Activated naive CD4-positive, alpha-beta T cell (primary cell): ENCODE measurements around the gene SLC25A25.
"Not testable (repeated sequence)": the region's sequence is repeated elsewhere in the genome, so short reads cannot be mapped to it uniquely, and the experiment has no call there.

Source experiments
- DNase-seq, 4 experiments: peaks; one replicate each; lab custom pipeline; 2025; lab: John Stamatoyannopoulos, UW

Gene SLC25A25

DNA sequence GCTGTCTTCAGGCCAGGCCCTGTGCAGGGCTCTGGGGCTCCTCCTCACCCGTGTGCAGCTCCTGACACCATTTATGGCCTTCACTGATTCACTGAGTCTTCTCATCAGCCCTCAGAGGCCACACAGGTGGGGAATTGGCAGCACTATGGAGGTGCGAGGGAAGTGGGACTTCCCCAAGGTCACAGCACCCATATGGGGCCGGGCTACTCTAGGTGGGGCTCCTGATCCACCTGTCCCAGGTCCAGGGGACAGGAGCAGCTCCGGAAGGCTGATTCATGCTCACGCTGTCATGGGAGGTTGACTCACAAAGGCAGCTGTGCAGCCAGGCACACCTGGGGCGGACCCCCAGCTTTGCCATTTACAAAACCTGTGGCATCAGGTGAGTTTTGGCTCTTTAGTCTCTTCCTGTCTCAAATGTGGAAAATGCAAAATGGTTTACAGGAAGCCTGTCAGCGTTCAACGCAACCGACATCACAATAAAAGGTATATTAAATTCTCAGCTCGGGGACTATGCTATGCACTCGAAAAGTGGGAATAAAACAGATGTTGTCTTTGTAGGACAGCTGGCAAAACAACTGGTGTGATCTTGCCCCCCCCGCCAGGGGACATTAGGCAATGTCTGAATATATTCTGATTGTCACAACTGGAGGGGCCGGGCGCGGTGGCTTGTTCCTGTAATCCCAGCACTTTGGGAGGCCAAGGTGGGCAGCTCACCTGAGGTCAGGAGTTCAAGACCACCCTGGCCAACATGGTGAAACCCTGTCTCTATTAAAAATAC, 15.9 kb upstream of the SLC25A25 start:
- no peak for DNase-seq

DNA sequence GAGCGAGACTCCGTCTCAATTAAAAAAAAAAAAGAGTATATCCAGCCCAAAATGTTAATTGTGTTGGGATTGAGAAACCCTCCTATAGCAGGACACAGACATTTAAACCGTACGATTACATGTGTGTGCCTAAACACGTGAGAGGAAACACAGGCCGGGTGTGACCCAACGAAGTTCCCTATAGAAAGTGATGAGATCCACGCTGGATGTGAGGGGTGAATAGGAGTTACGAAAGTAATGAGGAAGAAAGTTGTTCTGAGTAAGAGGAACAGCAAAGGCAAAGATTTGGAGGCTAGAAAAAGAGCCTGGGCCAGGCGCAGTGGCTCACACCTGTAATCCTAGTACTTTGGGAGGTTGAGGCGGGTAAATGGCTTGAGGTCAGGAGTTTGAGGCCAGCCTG, 14.5 kb upstream of the SLC25A25 start:
- DNase-seq = no peak

DNA sequence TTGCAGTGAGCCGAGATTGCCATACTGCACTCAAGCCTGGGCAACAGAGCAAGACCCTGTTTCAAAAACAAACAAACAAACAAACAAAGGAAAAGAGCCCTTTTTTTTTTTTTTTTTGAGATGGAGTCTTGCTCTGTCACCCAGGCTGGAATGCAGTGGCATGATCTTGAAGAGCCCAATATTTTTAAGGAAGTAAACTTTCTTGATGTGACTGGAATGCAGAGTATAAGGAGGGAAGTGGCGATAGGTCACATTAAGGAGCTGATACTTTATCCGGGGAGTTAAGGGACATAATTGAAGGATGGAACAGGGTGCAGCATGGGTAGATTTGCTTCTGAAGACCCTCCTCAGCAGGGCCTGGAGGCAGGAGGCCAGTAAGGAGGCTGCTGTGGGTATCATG, 13.9 kb upstream of the SLC25A25 start:
- DNase-seq = no peak

DNA sequence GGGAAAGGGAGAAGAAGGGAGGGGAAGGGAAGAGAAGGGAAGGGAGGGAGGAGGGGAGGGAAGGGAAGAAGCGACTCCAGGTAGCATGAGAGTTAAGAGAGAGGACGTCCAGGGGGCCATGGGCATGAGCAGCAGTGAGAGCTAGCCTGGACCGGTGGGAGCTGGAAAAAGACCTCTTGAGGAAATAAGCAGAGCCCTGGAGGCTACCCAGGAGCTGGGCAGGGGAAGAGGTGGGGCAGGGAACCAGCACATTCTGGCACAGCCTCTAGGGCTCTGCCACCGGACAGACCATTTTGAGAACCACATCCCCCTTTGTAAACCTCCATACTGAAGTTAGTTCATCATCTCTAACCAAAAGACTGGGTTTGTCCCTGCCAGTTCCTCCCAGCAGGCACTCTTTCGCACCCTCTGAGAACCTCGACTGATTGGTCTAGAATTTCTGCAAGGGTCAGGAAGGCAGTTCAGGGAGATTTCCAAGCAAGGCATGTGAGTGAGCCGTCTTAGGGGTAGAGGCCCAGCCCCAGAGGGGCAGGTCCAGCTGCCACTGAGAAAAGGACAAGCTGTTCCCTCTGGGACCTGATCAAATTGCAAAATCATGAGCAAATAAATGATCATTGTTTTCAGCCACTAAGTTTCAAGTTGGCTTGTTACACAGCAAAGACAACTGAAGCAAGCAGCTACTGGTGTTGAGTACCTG, 12.5 kb upstream of the SLC25A25 start:
- no peak for DNase-seq

DNA sequence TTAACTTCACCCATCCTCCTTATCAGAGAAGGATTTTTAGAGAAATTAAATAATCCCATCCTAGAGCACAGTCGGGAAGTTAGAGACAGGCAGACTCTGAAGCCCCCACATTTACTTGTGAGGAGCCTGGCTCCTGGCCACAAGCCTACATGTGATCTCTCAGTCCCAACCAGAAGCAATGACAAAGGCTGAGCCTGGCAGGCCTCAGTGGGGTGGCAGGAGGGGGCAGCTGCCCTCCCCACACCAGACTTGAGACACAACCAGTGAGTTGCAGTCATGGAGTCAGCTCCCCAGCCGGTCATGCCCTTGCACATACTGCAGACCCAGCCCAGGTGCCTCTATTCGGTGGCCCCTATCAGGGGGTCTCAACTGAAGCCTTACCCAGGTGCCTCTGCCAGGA, 11.9 kb upstream of the SLC25A25 start:
- no peak for DNase-seq

DNA sequence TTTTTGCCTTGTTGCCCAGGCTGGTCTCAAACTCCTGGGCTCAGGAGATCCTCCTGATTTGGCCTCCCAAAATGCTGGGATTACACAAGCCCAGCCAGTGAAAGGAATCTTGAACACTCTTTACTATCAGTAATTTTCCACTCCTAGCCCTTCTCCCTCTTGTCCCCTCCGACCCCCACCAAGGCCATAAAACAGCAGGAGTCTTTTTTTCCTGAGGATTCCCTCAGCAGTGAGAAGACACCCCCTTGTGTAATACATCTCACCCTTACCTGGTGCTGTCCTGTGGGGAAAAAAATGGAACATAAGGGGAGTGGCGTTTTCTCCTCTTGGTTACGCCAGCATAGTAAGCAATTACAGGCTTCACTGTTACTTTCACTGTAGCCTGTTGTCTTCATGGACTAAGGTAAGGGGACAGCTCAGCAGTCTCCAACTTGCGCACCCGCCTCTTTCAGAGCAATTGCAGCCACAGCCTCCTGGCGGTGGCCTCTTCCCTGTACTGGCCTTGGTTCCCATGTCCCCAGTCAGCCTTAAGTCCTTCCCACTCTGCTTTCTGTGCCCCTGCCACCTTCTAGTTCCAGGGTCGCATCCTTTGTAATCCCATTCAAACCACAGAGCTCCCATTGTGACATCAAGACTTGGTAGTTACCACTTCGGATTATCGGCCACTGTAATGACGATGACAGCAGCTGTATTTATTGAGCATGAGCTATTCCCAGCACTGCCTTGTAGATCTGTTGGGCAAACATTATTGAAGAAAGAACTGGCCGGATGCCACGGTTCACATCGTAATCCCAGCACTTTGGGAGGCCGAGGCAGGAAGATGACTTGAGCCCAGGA, 10.9 kb upstream of the SLC25A25 start:
- no peak for DNase-seq

DNA sequence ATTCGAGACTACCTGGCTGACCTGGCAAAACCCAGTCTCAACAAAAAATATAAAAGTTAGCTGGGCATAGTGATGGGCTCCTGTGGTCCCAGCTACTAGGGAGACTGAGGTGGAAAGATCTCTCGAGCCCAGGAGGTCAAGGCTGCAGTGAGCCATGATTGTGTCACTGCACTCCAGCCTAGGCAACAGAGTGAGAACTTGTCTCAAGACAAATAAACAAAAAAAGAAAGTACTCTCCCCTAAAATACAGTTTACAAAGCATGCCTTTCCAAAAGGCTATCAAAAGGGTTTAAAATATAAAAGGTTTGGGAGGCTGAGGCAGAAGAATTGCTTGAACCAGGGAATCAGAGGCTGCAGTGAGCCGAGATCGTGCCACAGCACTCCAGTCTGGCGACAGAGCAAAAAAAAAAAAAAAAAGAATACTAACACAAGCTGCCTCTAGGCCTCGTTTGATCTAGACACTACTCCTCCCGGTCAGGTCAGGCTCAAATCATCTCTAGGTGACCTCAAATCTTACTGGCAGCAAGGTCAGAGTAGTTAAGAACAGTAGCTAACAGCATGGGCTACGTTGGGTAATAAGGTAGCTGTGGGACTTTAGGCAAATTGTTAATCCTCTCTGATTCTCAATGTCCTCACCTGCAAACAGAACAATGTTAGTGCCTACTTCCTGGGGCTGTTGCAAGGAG, 10.2 kb upstream of the SLC25A25 start:
- no peak for DNase-seq

DNA sequence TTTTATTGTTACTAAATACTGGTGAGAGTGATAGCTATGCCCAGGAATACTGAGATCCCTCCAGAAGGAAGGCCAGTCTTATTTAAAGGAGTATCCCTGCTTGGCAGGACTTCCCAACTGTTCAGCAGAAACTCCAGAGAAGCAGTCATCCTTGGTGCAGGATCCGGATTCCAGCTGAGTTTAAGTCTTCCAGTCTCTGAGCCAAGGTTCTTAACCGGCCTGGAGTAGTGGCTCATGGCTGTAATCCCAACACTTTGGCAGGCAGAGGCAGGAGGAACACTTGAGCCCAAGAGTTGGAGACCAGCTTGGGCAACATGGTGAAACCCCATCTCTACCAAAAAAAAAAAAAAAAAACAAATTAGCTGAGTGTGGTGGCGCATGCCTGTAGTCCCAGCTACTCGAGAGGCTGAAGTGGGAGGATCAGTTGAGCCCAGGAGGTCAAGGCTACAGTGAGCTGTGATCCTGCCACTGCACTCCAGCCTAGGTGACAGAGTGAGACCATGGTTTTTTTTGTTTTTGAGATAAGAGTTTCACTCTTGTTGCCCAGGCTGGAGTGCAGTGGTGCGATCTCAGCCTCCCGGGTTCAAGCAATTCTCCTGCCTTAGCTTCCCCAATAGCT, 8.6 kb upstream of the SLC25A25 start:
- no peak for DNase-seq

DNA sequence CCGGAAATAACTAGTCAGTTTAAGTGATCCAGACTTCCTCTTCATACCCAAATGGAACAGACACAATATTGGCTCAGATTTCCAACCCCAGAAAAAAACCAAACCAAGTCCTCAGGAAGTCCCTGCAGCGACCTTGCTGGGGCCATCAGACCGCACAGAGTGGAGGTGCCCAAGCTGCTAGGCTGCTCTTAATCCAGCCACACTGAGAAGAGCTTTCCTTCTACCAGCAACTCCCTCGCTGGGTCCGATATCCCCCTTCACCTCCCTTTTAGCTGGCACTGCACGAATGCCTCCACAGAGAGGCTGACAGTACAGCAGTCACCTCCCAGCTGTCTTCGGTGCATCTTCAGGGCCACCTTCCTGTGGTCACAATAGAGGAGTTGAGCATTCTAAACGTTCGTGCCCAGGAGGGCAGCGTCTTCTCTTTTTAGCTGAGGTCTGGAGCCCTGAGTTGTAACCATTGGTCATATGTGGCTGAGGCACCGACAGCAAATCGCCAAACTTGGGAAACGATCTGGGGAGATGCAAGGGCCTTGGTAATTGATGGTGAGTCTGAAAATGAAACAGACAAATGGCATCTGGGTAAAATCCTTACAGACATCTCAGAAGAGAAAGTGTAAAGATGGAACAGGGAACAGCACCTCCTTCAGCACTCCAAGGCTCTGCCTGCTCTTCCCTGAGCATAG, 6.6 kb upstream of the SLC25A25 start:
- DNase-seq = no peak

DNA sequence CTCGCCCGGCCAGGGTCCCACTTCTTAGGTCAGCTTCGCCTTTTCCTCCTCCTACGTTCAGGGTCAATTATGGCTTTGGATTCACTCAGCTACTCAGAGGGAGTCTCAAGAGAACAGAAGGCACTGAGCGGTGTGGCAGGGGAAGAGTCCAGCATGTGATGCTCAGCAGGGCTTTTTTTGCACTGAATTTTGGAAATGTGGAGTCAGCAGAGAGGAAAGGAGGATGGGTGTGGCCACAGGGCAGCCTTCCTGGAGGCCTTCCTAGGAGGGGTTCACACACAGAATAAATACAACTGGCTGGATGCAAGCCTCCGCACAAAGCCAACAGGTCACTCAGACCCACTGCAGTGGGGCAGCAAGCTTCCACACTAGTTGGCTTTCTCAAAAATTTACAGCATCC, 5.8 kb upstream of the SLC25A25 start:
- DNase-seq = no peak

DNA sequence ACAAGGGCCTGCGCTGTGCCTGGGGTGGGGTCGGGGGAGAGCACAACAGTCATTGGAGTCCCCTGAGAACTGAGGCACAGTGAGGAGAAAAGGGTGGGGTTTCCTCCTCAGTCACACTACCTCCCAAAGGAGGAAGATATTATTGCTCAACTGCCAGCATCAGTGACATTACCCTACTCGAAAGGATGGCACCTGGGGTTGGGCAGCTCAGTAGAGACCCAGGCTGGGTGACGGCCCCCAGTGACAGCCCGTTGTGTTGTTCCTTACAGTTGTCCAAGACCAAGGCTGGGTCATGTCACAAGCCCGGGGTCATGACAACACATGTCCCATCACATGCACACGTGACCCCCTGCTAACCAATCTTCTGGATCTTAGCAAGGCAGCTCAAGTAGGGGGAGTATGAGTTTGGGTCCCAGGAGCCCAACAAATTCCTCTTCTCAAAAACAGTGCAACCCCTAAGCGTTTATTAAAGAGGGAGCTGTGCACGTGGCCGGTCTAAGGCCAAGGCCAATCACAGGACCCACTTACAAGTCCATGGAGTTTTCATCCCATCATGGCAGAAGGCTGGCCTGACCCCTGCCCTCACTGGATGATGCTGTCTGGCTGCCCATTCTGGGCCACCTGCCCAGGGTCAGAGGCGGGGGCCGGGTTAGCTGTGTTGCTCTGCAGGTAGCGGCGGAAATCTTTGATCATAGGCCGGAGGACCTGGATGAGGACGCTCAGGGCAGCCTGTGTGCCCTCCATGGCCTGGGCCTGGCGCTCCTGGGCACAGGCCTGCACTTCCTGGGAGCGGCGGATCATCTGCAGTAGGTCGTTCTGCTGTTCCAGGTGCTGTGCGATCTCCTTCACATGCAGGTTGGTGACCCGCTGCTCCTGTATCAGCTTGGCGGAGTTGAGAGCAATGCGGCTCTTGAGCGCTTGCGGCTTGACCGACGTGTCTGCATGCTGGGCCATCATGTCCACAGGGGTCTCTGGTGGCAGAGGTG, 4.9 kb upstream of the SLC25A25 start:
- no peak for DNase-seq

DNA sequence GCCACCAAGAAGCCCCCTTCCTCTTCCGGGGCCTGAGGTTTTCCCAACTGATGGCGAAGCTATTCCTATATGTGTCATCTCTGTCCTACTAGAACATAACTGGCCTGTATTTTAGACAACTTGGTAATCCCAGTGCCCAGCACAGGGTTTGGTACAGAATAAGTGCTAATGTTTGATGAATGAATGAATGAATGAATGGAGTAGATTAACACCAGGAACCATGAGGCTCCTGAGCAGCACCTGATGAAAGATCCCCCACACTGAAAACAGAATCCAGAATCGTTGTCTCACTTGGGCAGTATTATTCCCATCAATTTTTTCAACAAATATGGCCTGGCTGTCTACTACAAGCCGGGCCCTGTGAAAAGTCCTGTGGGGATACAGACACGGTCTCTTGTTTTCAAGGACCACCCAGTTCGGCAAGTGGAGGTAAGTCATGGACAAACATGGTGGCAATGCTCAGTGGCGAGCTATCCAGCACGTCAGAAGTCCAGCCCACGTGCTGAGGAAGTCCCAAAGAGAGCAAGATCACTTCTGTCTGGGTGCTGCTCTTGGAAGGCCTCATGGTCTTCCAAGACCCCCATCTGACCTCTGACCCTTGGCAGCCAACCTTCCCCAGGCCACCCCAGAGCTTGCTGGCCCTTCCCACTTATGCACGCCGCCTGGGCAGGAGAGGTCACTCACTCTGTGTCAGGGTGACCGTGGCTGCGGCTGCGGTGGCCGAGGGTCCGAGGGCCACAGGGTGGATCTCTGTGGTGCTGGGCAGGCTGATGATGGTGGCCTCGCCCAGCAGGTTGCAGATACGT, 1.9 kb upstream of the SLC25A25 start:
- DNase-seq = no peak

DNA sequence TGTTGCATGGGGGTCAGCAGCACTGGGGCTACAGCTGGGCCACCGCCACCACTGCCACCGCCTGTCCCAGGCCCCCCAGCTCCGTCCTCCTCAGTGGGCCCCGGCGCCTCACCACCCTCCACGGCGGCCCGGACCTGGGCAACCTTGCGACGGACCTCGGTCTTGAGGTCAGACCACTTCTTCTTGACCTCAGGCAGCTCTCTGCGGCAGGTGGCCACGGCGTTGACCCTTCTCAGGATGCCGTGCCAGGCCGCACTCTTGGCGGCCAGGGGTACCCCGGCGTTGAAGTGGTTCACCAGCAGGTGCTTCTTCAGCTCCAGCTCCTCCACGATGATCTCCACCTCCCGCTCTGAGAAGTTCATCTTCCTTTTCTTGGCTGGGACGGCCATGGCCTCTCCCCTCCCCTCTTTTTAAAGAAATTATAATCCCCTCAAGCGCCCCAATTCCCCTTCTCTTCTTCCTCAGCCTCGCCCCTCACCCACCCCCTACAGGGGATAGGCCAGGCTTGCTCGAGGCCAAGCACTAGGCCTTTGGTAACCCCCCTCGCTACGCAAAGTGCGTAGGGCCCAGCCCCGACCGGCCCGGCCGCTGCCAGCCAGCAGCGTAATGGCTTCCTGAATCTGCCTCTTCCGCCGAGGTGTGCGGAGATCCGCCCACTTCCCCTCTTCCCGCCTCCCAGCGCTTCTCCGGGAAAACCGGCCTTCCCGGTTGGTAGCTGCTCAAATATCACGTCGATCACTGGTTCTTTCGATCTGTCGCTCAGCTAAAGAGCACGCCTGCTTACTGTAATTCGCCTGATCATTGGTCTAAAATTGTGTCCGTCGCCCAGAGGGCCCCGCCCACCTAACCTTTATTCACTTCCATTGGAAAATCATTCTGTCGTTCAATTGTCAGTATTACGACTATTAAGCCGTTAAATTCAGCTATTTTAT, 1.1 kb upstream of the SLC25A25 start, which contains the start of gene NAIF1:
Gene NAIF1, minus strand, starts transcription at position 608 of the 932 bp plus-strand sequence. Its CDS starts 219 bp downstream, at position 389.
- DNase-seq = peak; percentile 85 to 91 (median 88)

DNA sequence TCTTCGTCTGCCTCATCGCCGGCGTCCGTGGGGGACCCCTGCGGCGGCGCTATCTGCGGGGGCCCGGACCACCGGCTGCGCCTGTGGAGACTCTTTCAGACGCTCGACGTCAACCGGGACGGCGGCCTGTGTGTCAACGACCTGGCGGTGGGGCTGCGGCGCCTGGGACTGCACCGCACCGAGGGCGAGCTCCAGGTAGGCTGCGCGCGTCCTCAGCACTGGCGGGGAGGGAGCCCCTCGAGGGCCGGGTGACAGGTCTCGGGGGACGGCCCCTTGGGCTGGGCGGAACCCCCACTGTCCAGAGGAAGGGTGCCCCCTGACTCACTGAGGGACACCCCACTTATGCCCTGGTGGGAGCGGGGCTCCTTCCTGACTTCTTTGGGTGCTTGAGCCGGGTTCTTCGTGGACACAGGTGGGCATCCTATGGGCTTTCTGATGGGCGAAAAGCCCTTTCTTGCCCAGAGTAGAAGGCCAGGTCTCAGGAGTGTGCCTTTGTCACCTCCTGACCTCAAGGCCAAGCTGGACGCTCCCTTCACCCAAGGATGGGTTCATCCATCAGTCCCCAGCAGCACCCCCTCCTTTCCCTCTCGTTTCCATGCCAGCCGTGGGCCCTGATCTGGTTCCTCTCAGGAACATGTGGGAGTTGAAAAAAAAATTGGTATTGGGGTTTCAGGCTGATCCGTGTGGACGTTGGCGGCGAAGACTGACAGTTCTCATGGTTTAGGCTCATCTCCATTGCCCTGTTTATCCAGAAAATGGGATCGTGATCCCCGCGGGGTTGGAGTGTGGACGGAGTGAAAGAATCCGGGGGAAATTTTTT, 564 bp downstream of the SLC25A25 start:
- peak in 1 of 4 experiments; percentile 45 for DNase-seq

DNA sequence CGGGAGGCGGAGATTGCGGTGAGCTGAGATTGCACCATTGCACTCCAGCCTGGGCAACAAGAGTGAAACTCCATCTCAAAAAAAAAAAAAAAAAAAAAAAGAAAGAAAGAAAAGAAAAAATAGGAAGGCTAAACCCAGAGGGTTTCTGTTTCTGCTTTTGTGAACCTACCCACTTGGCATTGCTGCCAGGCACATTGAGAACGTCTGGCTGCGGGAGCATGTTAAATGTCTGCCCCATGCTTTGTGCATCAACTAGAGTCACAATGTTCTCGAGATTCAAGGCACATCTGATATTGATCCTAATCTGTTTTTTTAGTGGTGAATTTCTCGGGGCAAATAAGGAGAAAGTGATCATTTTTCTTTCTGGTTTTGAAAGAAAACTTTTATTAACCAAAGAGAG, 2.8 kb downstream of the SLC25A25 start:
- DNase-seq = no peak

DNA sequence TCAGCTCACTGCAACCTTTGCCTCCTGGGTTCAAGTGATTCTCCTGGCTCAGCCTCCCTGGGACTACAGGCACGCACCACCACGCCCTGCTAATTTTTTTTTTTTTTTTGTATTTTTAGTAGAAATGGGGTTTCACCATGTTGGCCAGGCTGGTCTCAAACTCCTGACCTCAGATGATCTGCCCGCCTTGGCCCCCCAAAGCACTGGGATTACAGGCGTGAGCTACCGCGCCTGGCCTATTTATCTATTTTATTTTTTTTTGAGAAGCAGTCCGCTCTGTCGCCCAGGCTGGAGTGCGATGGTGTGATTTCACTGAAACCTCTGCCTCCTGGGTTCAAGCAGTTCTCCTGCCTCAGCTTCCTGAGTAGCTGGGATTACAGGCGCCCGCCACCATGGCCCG, 3.4 kb downstream of the SLC25A25 start:
- DNase-seq = not testable (repeated sequence)
